DMS114 treated with DMSO at 0.1 percent for 48 hours (cell line): Measurements from ENCODE around the gene ACOT7.

ENCODE experiments used
- DNase-seq: peaks from one replicate; lab custom pipeline; 2025; ENCODE audit not compliant: unreplicated experiment; lab: John Stamatoyannopoulos, UW

Gene ACOT7

DNA sequence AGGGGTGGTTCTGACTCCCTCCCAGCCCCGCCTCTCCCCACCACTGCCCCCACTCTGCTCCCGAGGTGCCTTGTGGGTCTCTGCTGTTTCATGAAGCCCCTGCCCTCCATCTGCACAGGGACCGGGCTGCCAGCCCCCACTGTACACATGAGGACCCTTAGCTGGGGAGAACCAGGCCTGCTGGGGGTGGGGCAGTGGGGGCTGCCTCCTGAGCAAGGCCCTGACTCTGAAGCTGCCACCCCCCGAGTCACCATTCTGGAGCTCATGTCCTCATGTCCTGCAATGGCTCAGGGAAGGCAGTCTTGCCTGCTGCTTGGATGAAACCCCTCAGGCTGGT lies 141.2 kb downstream of the ACOT7 start:
- DNase-seq: no peak

DNA sequence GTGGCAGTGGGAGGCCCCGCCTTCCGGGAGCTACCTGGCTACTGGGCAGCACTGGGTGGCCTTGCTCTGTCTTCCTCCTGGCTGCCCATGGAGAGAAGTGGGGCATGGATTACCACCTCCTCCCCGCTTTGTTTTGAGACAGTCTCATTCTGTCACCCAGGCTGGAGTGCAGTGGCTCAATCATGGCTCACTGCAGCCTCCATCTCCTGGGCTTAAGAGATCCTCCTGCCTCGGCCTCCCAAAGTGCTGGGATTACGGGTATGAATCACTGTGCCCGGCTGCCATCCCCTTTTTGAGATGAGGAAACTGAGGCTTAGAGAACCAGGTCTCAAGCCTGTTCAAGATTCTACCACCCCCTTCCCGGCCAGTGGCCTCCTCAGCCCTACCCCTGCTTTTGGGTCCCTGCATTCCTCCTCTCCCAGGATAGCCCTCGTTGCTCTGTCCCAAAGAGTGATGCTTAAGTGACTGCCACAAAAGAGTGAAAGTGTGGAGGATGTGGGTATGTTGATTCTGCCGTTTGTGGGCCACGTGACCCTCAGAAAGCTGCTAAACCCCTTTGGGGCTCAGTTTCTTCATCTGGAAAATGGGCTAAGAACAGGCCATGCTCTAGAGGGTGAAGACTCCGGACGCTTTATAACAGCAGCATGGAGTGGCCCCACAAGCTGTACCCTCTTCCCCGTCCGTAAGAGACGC lies 141.7 kb downstream of the ACOT7 start:
- DNase-seq: no peak

DNA sequence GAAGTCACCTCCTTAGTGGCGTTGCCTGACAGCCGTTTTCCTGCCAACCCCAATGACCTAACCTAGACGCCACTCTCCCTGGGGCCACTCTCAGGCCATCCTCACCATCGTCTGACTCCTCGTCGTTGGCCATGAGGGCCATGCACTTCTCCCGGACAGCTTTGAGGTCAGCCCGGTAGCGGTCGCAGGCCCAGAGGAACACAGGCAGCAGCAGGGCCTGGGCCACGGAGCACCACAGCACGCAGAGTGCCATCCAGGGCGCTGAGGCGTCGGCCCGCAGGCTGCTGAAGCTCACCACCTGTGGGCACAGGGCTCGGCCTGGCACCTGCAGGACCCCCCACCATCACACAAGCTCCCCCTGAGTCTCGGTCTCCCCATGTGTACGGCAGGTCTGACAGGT lies 142.3 kb downstream of the ACOT7 start:
- no peak for DNase-seq

DNA sequence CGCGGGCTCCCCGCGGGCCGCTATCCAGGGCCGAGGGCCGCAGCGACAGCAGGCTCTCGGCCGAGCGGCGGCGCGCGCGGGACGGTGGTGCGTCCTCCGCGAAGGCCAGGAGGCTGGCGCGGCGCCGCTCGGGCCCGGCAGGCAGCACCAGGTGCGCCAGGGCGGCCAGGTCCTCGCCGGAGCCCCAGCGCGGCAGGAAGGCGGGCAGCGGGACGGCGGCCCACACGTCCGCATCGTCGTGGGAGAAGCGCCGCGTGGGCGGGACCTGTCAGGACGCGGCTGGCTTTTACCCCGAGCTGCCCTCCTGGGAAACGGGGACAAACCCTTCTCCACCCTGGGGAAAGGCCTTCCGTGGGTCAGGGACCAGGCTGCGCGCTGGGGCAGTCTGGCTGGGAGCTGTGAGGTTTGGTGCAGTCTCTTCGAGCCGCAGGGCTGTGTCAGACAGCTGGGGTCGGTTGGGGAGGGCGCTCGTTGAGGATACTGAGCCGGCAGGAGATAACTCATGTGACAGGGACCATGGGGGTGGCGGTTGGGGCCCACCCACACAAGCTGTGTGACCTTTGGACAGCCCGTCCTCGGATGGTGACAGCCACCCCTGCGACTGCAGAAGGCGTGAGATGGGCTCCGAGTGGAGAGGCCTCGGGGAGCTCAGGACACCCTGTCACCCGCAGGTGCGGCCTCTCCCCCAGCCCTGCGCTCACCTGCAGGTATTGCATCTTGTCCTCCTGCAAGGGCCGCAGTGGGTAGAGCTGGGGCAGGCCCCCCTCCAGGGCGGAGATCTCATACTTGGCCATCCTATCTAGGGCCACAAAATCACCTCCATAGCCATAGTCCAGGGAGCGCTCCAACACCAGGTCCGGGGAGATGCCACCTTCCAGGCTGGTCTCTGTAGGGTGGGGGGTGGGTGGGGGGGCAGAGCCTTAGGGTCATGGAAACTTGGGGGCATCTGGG lies 143.6 kb downstream of the ACOT7 start:
- no peak for DNase-seq

DNA sequence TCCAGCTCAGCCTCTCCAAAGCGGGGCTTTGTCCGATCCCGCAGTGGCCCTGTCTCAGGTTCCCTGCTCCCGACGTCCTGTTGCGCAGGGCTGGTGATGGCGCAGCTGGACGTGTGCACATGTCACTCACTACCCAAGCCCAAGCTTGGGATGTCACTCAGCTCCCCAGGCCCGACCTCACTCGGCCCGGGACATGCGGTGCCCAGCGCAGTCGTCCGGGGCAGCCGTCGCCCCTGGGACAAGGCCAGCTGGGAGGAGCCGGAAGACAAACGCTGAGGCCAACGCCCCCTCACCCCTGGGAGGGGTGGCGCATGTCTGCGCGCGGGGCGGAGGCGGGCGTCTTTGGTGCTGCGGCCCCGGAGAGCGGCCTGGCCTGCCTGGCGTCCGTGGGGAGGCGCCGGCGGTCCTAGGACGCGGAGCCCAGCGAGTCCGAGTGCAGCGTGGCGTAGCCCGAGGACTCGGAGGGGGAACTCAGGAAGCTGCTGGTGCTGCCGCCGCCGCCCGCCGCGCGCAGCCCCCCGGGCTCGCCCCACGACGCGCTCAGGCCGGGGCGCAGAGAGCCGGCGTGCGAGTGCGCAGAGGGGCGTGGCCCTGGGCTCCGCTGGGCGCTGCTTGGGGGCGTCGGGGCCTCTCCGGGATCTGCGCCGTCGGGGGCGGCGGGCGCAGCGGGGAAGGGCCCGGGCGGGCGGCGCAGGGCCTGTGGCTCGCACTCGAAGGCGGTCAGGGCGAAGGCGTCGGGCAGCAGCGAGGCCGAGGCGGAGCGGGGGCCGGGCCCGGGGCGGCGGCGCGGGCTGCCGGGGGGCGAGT lies 144.4 kb downstream of the ACOT7 start:
- no peak for DNase-seq

DNA sequence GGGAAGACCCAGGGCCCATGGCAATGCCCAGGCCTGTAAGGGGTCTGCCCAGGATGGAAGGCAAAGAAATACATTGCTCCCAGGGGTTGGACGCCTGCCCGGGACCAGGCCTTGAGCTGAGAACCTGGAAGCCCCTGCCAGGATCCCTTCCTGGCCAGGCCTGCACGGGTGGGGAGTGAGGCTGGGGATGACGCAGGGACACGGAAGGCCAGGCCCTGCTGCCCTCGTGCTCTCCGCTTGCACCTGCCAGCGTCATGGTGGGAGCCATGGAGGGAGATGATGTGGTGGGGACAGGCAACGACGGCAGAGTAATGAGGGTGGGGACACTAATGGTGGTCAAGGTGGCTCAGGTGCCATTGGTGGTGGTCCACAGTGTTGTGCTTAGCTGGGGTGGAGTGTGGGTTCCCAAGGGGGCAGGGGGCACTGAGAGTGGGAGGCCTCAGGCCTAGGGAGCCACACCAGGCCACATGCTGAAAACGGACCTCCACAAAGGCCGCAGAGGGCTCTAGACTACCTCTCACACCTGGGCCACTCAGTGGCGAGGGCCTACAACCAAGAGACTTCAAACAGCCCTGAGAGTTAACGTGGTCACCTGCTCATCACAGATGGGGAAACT lies 145.3 kb downstream of the ACOT7 start:
- DNase-seq: no peak

DNA sequence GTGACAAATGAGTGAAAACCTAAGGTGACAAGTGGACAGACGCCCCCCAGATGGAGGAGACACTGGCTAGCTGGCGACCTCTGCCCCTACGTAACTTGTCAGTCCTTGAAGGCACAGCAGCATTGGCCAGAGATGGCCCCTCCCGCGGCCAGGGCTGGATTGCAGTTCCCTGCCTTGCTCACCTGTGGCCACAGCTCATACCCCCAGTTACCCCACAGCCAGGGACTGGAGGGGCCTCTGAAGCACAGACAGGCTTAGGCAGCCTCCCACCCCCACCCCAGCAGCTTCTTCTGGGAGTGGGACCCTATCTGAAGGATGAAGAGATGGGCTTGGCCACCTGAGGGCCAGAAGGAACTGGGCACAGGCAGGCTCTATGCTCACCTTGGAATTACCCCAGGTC lies 145.9 kb downstream of the ACOT7 start:
- DNase-seq: no peak

DNA sequence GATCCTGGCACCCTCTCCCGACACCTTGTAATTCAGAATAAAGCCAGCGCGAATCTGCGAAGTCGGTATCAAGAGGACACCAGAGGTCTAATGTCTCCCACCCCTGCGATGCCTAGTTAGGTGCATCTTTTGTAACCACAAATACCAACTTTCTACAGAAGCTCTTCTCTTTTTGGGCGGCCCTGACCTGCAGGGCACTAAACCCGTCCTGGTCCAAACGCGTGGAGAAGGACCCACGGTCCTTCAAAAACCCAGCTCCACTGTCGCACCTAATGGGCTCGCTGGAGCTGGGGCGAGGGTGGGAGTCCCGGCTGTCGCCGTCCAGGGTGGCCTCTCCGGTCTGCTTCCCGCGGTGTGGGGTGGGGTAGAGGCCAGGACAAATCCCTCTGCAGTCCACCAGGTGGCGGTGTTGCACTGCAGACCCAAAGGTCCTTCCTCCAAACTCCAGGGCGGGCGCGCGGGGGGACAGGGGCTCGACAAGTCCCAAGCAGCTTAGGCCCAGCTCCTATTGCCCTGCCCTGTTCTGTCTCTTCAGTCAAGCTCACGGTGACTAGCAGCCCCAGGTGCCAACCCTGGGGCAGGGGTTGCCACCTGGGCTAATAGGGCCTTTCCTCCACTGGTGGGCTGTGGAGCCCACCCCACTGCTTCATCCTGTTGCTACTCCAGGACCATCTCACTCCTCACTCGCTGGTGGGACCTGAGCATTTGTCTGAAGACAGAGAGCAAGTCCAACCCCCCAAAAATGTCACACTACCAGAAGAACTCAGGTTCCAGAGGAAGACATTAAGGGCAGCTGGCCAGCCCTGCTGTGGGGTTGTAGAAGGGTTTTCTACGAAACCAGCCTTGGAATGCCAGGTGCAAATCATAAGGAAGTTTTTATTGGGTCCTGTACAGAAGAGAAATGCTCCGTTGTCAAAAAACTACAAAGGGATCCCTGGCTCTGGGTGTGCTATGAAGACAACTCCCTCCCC lies 146.8 kb downstream of the ACOT7 start:
- peak; percentile 40 for DNase-seq

DNA sequence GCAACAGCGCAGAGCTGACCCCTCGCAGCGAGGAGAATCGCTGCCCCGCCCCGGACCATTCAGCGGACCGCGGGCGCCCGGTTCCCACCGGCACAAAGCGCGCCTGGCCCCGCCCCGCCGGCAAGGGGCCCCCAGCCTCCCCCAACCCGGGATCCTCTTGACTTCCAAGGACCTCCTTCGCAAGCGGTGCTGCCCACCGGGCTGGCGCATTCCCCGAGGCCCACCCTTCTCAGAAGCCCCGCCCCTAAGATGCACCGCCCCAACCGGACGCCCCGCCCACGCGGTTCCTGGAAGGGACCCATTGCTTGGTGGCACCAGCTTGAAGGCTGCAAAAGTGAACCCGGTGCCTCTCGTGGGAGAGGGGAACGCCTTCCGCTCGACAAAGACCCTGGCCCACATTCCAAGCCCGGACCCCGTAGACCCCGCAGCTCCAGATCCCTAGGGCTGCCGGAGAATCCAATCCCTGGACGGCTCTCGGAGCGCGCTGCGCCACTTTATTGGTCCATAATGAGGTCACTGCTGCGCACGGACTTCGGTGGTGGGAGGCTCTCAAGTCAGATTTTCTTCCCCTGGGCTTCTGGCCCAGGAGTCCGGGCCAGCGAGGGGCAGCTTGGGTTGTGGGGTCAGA lies 147.6 kb downstream of the ACOT7 start:
- DNase-seq: peak; percentile 75

DNA sequence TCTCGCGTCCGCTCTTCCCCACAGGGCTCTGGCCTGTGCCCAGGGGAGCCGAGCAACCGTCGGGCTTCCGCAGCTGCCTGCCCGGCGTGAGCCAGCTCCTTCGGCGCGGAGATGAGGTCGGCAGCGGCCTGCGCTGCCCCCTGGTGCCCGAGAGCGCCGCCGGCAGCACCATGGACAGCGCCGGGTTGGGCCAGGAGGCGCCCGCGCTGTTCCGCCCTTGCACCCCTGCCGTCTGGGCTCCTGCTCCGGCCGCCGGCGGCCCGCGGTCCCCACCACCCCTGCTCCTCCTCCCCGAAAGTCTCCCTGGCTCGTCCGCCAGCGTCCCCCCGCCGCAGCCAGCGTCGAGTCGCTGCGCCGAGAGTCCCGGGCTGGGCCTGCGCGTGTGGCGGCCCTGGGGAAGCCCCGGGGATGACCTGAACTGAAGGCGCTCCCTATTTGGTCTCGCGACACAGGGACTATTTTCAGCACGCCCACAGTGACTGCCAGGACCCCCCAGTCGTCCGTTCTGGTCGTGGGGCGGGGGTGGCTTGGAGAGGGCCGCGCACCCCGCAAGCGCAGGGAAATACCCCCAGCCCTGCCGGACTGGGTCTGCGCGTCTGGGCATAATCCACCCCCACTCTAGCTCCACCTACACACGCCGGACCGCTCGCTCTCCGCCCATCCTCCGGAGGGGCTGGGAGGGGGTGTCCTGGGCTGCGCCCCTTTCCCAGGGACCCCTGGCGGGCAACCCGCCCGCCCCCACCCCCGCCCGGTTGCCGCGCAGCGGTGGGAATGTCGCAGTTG lies 148.3 kb downstream of the ACOT7 start:
- DNase-seq: peak; percentile 49

DNA sequence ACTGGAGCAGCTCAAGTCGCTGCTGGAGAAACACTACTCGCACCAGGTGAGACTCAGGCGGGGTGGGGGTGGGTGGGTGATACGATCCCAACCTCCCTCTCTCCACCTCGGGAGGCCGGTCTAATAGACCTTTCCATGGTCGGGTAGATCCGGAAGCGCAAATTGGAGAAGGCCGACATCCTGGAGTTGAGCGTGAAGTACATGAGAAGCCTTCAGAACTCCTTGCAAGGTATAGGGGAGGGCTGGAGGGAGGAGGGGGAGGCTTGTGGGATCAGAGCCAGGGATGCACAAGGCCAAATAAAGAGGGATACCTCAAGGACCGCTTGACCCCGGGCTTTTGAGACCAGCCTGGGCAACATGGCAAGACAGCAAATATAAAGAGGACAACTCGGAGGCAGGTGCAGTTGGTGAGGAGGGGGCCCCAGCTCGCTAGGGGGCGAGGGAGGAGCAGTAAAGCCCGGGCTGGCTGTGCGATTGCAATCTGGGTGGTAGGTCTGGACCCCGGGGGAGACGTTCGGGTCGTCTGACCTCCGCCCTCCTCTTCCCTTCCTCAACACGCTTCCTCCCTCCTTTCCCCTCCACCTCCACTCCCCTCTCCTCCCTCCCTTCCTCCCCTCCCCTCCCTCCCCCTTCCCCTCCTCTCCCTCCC lies 149.0 kb downstream of the ACOT7 start:
- no peak for DNase-seq

DNA sequence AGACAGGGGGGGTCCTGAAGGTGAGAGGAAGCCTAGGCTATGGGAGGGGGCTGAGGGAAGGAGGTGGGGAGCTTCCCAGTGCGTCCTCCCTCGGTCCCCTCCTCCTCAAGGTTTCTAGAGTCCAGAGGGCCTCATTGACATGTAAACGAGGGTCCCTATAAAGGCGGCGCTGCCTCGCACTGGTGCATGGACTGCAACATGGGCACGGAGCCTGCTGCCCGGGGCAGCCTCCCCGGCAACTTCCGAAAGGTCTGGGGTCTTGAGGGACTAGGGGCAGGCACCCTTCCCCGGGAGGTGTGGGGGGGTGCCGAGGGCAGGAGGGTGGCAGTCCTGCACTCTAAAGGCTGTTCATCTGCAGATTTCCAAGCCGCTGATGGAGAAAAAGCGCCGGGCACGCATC lies 149.6 kb downstream of the ACOT7 start, which contains the start of gene HES3:
TSS of gene HES3 (plus strand) at position 187 of the 400 bp plus-strand sequence. CDS start at position 374, 187 bp downstream.
- no peak for DNase-seq

DNA sequence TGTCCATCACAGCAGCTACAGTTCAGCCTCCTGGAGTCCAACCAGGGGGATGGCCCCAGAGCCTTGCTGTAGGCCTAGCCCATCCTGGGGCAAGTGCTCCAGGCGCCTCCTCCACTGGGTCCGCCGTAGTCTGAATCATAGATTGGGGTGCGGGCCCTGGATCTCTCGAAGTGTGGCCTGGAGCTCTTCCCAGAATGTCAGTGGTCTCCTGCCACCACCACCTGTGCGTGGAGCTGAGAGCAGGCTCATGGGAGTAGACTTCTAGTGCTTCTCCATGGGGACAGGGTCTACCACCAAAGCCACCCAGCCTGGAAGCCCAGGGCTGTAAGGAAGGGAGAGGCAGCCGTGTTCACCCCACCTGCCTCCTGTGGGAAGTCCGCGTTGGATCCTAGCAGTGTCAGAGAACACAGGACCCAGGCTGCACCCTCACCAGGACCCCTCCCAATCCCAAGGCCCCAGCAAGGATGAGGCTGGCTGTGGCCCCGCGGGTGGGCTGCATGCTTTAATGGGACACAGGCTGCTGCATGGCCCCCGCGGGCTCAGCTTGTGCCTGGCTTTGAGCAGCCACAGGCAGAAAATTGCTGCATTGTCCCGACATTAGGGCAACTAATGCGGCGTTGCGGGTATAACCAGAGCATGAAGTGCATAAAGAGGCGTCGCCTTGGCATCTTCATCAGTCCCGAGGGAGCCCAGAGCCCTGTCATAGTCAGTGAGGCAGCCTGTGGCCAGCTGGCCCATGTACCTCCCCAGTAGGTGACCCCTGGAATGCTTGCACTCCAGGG lies 150.3 kb downstream of the ACOT7 start:
- DNase-seq: no peak

DNA sequence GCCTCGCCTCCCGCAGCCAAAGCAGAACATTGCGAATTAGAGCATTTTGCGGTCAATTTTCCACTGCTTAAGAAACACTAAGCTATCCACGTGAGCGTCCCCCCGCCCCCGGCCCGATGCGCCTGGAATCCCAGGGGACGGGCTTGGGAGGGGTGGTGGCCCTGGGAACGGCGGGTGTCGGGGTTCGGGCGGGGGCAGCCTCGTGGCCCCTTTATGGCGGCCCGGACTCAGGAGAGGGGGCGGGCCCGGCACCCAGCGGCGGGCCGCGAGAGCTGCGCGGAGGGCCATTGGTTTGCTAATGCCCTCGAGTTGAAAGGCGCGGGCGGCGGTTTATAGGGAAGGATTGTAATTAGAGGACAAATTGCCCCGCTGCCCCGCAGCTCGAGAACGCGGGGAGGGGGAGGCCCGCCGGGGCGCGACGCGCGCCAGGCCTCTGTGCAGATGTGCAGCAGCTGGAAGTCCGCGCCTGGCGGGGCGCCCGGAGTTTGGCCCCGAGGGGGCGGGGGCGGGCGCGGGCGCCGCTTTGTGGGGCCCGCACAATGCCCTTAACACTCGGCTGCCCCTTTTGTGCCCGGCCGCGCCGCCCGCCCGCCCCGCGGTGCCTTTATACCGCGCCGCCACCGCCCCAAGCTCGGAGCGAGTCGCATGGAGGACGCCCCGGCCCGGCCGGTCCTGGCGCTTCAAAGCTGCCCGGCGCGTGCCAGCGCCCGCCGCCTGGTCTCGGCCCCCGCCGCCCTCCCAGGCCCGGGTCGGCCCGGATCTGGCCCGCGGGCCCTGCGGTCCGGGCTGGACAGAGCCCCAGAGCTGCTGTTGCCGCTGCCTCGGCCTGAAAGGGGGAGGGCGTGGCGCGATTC lies 151.5 kb downstream of the ACOT7 start:
- no peak for DNase-seq

DNA sequence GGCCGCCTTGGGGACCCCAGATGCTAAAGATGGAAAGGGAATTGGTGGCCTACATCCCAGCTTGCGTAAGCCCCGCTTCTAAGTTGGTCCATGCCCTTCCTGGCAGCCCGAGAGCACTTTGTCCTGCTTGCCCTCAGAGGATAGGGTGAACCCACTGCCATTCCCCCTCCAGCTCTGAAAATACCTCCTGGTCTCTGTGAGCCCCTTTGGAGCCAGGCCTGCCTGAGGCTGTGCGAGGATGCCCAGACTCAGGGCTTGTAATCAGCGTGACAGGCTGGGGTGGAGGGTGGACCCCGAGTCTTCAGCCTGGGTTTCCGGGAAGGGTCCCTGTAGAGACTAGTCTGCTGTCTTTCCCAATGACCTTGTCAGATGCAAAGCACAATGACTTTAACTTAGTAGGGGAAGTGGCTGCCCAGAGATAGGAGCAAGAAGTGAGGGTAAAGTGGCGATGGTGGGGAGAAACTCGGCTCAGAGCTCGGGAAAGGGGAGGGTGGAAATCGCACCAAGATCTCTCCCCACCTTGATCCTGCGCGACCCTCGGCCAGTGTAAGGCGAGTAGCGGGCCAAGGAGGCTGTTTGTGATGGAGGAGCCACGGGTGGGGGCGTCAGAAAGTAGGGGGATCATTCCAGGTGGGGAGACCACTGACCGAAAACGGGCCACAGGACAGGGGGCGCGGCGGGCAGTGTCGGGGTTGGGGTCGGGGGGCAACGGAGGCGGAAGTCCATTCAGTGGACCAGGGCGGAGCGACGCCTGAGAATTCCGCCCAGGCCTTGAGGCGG lies 152.3 kb downstream of the ACOT7 start:
- no peak for DNase-seq
